Measurements from ENCODE around the gene LMBR1. TPM values are rescaled to one million over a fixed set of nuclear protein-coding genes. Genes with fewer than 3 reads are reported as not detected.
"Not testable (repeated sequence)": the region's sequence is repeated elsewhere in the genome, so short reads cannot be mapped to it uniquely, and the experiment has no call there.

The LMBR1 gene
- polyA plus RNA-seq, 3 donors, result 45.2 to 48.0 (median 45.4) TPM

GRCh38 chr7:156829669-156830336, 63.2 kb downstream of the LMBR1 start:
- no peak for DNase-seq (ENCODE audit: extremely low read depth in 1 of 11, low read depth in 9 of 11, low spot score in 4 of 11)

GRCh38 chr7:156827587-156828203, 65.3 kb downstream of the LMBR1 start:
- no peak for DNase-seq (ENCODE audit: extremely low read depth in 1 of 11, low read depth in 9 of 11, low spot score in 4 of 11)

GRCh38 chr7:156823435-156823834, 69.5 kb downstream of the LMBR1 start:
- DNase-seq (ENCODE audit: extremely low read depth in 1 of 11, low read depth in 9 of 11, low spot score in 4 of 11), result no peak

GRCh38 chr7:156820445-156821063, 72.4 kb downstream of the LMBR1 start:
- no peak for DNase-seq (ENCODE audit: extremely low read depth in 1 of 11, low read depth in 9 of 11, low spot score in 4 of 11)

- no peak for DNase-seq (ENCODE audit: extremely low read depth in 1 of 11, low read depth in 9 of 11, low spot score in 4 of 11)
These were observed 73.2 kb downstream of the LMBR1 start for GRCh38 chr7:156819733-156820295.

GRCh38 chr7:156818133-156818532, 74.8 kb downstream of the LMBR1 start:
- DNase-seq (ENCODE audit: extremely low read depth in 1 of 11, low read depth in 9 of 11, low spot score in 4 of 11), result no peak

GRCh38 chr7:156816943-156817572, 75.9 kb downstream of the LMBR1 start:
- DNase-seq (ENCODE audit: extremely low read depth in 1 of 11, low read depth in 9 of 11, low spot score in 4 of 11), result peak in 1 of 11 donors; percentile 7

GRCh38 chr7:156811706-156812105, 81.3 kb downstream of the LMBR1 start:
- DNase-seq (ENCODE audit: extremely low read depth in 1 of 11, low read depth in 9 of 11, low spot score in 4 of 11), result no peak

GRCh38 chr7:156803656-156804055, 89.3 kb downstream of the LMBR1 start:
- not testable (repeated sequence) for DNase-seq (ENCODE audit: extremely low read depth in 1 of 11, low read depth in 9 of 11, low spot score in 4 of 11)

GRCh38 chr7:156802214-156802613, 90.8 kb downstream of the LMBR1 start:
- DNase-seq (ENCODE audit: extremely low read depth in 1 of 11, low read depth in 9 of 11, low spot score in 4 of 11), result no peak

- DNase-seq (ENCODE audit: extremely low read depth in 1 of 11, low read depth in 9 of 11, low spot score in 4 of 11), result no peak
These were observed 97.6 kb downstream of the LMBR1 start for GRCh38 chr7:156795415-156795814.

GRCh38 chr7:156793334-156793733, 99.6 kb downstream of the LMBR1 start:
- DNase-seq (ENCODE audit: extremely low read depth in 1 of 11, low read depth in 9 of 11, low spot score in 4 of 11), result no peak

GRCh38 chr7:156792611-156793010, 100.4 kb downstream of the LMBR1 start:
- no peak for DNase-seq (ENCODE audit: extremely low read depth in 1 of 11, low read depth in 9 of 11, low spot score in 4 of 11)

- peak in 1 of 11 donors; percentile 2 for DNase-seq (ENCODE audit: extremely low read depth in 1 of 11, low read depth in 9 of 11, low spot score in 4 of 11)
These were observed 101.7 kb downstream of the LMBR1 start for GRCh38 chr7:156791241-156791640.

GRCh38 chr7:156790264-156790663, 102.7 kb downstream of the LMBR1 start:
- DNase-seq (ENCODE audit: extremely low read depth in 1 of 11, low read depth in 9 of 11, low spot score in 4 of 11), result no peak

GRCh38 chr7:156785998-156786543, 106.9 kb downstream of the LMBR1 start:
- DNase-seq (ENCODE audit: extremely low read depth in 1 of 11, low read depth in 9 of 11, low spot score in 4 of 11), result no peak

GRCh38 chr7:156783864-156784263, 109.1 kb downstream of the LMBR1 start:
- no peak for DNase-seq (ENCODE audit: extremely low read depth in 1 of 11, low read depth in 9 of 11, low spot score in 4 of 11)

GRCh38 chr7:156781972-156782371, 111.0 kb downstream of the LMBR1 start:
- DNase-seq (ENCODE audit: extremely low read depth in 1 of 11, low read depth in 9 of 11, low spot score in 4 of 11), result no peak

GRCh38 chr7:156780724-156781455, 112.1 kb downstream of the LMBR1 start:
- DNase-seq (ENCODE audit: extremely low read depth in 1 of 11, low read depth in 9 of 11, low spot score in 4 of 11), result no peak
